ENCODE measurements around the gene ADPRHL1. TPM values are rescaled to one million over a fixed set of nuclear protein-coding genes. Genes with fewer than 3 reads are reported as not detected.

ADPRHL1 gene
- total and polyA plus RNA-seq, 4 donors: 0.28 to 0.67 (median 0.55) TPM

GRCh38 chr13:113413898-113414282 lies 39.4 kb downstream of the ADPRHL1 start:
- Histone ChIP-seq H3K27me3 (ENCODE audit: control insufficient read depth in 4 of 4, insufficient read depth in 4 of 4, low read length in 3 of 4) (no peaks in the 10 kb centered on the region), H3K36me3 (ENCODE audit: control insufficient read depth in 4 of 4, insufficient read depth in 3 of 4, low read depth in 1 of 4, low read length in 3 of 4) (no peaks in the 10 kb centered on the region), H3K9me3 (ENCODE audit: control insufficient read depth in 4 of 4, low read length in 3 of 4) (no peaks in the 10 kb centered on the region), H3K9ac (ENCODE audit: low read depth in 1 of 2, low read length in 2 of 2) (no peak overlapping the region), H3K4me3 (ENCODE audit: low read depth in 1 of 3, low read length in 3 of 3) (no peak overlapping the region), H3K27ac (ENCODE audit: low read depth in 1 of 2, low read length in 2 of 2) (no peak overlapping the region), H3K4me1 (ENCODE audit: control insufficient read depth in 4 of 4, insufficient read depth in 4 of 4, low read length in 3 of 4) (no peaks in the 10 kb centered on the region)
- DNase-seq (ENCODE audit: low spot score): no peak
- TF ChIP-seq YY1 (IDR thresholded peaks at IDR 0.05): no peak
- TF ChIP-seq, protein P1, sequence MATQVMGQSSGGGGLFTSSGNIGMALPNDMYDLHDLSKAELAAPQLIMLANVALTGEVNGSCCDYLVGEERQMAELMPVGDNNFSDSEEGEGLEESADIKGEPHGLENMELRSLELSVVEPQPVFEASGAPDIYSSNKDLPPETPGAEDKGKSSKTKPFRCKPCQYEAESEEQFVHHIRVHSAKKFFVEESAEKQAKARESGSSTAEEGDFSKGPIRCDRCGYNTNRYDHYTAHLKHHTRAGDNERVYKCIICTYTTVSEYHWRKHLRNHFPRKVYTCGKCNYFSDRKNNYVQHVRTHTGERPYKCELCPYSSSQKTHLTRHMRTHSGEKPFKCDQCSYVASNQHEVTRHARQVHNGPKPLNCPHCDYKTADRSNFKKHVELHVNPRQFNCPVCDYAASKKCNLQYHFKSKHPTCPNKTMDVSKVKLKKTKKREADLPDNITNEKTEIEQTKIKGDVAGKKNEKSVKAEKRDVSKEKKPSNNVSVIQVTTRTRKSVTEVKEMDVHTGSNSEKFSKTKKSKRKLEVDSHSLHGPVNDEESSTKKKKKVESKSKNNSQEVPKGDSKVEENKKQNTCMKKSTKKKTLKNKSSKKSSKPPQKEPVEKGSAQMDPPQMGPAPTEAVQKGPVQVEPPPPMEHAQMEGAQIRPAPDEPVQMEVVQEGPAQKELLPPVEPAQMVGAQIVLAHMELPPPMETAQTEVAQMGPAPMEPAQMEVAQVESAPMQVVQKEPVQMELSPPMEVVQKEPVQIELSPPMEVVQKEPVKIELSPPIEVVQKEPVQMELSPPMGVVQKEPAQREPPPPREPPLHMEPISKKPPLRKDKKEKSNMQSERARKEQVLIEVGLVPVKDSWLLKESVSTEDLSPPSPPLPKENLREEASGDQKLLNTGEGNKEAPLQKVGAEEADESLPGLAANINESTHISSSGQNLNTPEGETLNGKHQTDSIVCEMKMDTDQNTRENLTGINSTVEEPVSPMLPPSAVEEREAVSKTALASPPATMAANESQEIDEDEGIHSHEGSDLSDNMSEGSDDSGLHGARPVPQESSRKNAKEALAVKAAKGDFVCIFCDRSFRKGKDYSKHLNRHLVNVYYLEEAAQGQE (IDR thresholded peaks at IDR 0.05): no peak
- no peak for TF ChIP-seq JUND (IDR thresholded peaks at IDR 0.05)
- TF ChIP-seq FOXA1 (IDR thresholded peaks at IDR 0.05): no peak
- no peak for TF ChIP-seq HNF4G (IDR thresholded peaks at IDR 0.05)
- no peak for TF ChIP-seq FOXA2 (IDR thresholded peaks at IDR 0.05)
- 80% methylated on average over 9 of the region's 9 CpGs for WGBS

GRCh38 chr13:113413178-113413897 lies 40.0 kb downstream of the ADPRHL1 start:
- H3K9me3 ChIP-seq (ENCODE audit: control insufficient read depth in 4 of 4, low read length in 3 of 4): no peaks in the 10 kb centered on the region
- H3K27ac ChIP-seq (ENCODE audit: low read depth in 1 of 2, low read length in 2 of 2): no peak overlapping the region
- H3K27me3 ChIP-seq (ENCODE audit: control insufficient read depth in 4 of 4, insufficient read depth in 4 of 4, low read length in 3 of 4): no peaks in the 10 kb centered on the region
- no peak for DNase-seq (ENCODE audit: low spot score)
- H3K4me3 ChIP-seq (ENCODE audit: low read depth in 1 of 3, low read length in 3 of 3): no peak overlapping the region
- no peak for TF ChIP-seq RXRA (IDR thresholded peaks at IDR 0.05)
- TF ChIP-seq SP1 (IDR thresholded peaks at IDR 0.05): no peak
- TF ChIP-seq JUND (IDR thresholded peaks at IDR 0.05): no peak
- no peak for TF ChIP-seq YY1 (IDR thresholded peaks at IDR 0.05)
- TF ChIP-seq EGR1 (IDR thresholded peaks at IDR 0.05; ENCODE audit: low read depth in 2 of 2): no peak
- no peak for TF ChIP-seq FOXA1 (IDR thresholded peaks at IDR 0.05)
- TF ChIP-seq, protein P2, sequence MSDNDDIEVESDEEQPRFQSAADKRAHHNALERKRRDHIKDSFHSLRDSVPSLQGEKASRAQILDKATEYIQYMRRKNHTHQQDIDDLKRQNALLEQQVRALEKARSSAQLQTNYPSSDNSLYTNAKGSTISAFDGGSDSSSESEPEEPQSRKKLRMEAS (IDR thresholded peaks at IDR 0.05): no peak
- TF ChIP-seq RAD21 (IDR thresholded peaks at IDR 0.05): no peak
- TF ChIP-seq NR2F2 (IDR thresholded peaks at IDR 0.05): no peak
- H3K36me3 ChIP-seq (ENCODE audit: control insufficient read depth in 4 of 4, insufficient read depth in 3 of 4, low read depth in 1 of 4, low read length in 3 of 4): no peaks in the 10 kb centered on the region
- H3K9ac ChIP-seq (ENCODE audit: low read depth in 1 of 2, low read length in 2 of 2): no peak overlapping the region
- H3K4me1 ChIP-seq (ENCODE audit: control insufficient read depth in 4 of 4, insufficient read depth in 4 of 4, low read length in 3 of 4): no peaks in the 10 kb centered on the region
- 96% methylated on average over 32 of the region's 32 CpGs for WGBS

DNA sequence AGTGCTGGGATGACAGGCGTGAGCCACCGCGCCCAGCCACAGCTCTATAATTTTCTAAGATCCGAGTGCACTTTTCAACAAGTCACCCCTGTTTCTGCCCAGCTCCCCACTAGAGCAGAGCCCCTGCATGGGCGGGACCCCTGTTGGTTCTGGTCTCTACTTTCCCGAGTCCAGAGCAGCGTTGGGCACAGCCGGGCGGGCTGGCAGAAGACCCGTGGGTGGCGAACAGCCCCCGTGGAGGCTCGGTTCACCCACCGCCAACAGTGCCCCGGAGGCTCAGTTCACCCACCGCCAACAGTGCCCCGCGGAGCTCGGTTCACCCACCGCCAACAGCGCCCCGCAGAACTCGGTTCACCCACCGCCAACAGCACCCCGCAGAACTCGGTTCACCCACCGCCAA lies 40.8 kb downstream of the ADPRHL1 start:
- 98% methylated on average over 27 of the region's 27 CpGs for WGBS
- TF ChIP-seq YY1 (IDR thresholded peaks at IDR 0.05) (no peak), FOXA1 (IDR thresholded peaks at IDR 0.05) (no peak), SP1 (IDR thresholded peaks at IDR 0.05) (no peak), FOXA2 (IDR thresholded peaks at IDR 0.05) (no peak), NR2F2 (IDR thresholded peaks at IDR 0.05) (no peak), HNF4G (IDR thresholded peaks at IDR 0.05) (no peak), HNF4A (conservative IDR thresholded peaks at IDR 0.05) (no peak), RAD21 (IDR thresholded peaks at IDR 0.05) (no peak)
- TF ChIP-seq, protein P3, sequence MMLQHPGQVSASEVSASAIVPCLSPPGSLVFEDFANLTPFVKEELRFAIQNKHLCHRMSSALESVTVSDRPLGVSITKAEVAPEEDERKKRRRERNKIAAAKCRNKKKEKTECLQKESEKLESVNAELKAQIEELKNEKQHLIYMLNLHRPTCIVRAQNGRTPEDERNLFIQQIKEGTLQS (IDR thresholded peaks at IDR 0.05): no peak
- TF ChIP-seq, protein P4, sequence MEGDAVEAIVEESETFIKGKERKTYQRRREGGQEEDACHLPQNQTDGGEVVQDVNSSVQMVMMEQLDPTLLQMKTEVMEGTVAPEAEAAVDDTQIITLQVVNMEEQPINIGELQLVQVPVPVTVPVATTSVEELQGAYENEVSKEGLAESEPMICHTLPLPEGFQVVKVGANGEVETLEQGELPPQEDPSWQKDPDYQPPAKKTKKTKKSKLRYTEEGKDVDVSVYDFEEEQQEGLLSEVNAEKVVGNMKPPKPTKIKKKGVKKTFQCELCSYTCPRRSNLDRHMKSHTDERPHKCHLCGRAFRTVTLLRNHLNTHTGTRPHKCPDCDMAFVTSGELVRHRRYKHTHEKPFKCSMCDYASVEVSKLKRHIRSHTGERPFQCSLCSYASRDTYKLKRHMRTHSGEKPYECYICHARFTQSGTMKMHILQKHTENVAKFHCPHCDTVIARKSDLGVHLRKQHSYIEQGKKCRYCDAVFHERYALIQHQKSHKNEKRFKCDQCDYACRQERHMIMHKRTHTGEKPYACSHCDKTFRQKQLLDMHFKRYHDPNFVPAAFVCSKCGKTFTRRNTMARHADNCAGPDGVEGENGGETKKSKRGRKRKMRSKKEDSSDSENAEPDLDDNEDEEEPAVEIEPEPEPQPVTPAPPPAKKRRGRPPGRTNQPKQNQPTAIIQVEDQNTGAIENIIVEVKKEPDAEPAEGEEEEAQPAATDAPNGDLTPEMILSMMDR (IDR thresholded peaks at IDR 0.05; ENCODE audit: low read depth, low read length, missing input control): no peak
- TF ChIP-seq, protein P1 (IDR thresholded peaks at IDR 0.05): no peak
- TF ChIP-seq, protein P2 (IDR thresholded peaks at IDR 0.05): no peak

More for the DNA sequence above, 40.8 kb downstream of the ADPRHL1 start:
- H3K27ac ChIP-seq (ENCODE audit: low read depth in 1 of 2, low read length in 2 of 2): no peak overlapping the region
- H3K9me3 ChIP-seq (ENCODE audit: control insufficient read depth in 4 of 4, low read length in 3 of 4): no peaks in the 10 kb centered on the region
- no peaks in the 10 kb centered on the region for H3K4me1 ChIP-seq (ENCODE audit: control insufficient read depth in 4 of 4, insufficient read depth in 4 of 4, low read length in 3 of 4)
- H3K4me3 ChIP-seq (ENCODE audit: low read depth in 1 of 3, low read length in 3 of 3): no peak overlapping the region
- no peaks in the 10 kb centered on the region for H3K36me3 ChIP-seq (ENCODE audit: control insufficient read depth in 4 of 4, insufficient read depth in 3 of 4, low read depth in 1 of 4, low read length in 3 of 4)
- H3K27me3 ChIP-seq (ENCODE audit: control insufficient read depth in 4 of 4, insufficient read depth in 4 of 4, low read length in 3 of 4): no peaks in the 10 kb centered on the region
- DNase-seq (ENCODE audit: low spot score): no peak
- H3K9ac ChIP-seq (ENCODE audit: low read depth in 1 of 2, low read length in 2 of 2): no peak overlapping the region
